Fibroblast of the aortic adventitia (primary cell): ENCODE measurements around the gene KIF15. TPM values are rescaled to one million over a fixed set of nuclear protein-coding genes. Genes with fewer than 3 reads are reported as not detected.
"Not testable (repeated sequence)": the region's sequence is repeated elsewhere in the genome, so short reads cannot be mapped to it uniquely, and the experiment has no call there.

Source experiments
- DNase-seq: peaks from one replicate; pipeline ENCODE4 v3.0.0-alpha.2; 2010; ENCODE audit warnings: low read depth
- H3K4me3 ChIP-seq: 2 replicates; pipeline ENCODE4 v1.5.1; 2011; ENCODE audit warnings: low read depth, mild to moderate bottlenecking, control low read depth, low read length, moderate library complexity
- total RNA-seq: library from RNA; depleted of rRNA; stranded (reverse); fragments of >200 nt; gene quantifications from 2 replicates; pipeline ENCODE4 v1.2.3, GENCODE V29; 2012; ENCODE audit warnings: low replicate concordance
- TF ChIP-seq, protein P1 (sequence below): IDR thresholded peaks from 2 replicates; pipeline ENCODE4 v1.5.1; 2011; ENCODE audit warnings: mild to moderate bottlenecking, low read length, control low read depth, inconsistent platforms; ENCODE audit not compliant: insufficient read depth

Gene KIF15
- total RNA-seq, 1 donor = 17.1 TPM

DNA sequence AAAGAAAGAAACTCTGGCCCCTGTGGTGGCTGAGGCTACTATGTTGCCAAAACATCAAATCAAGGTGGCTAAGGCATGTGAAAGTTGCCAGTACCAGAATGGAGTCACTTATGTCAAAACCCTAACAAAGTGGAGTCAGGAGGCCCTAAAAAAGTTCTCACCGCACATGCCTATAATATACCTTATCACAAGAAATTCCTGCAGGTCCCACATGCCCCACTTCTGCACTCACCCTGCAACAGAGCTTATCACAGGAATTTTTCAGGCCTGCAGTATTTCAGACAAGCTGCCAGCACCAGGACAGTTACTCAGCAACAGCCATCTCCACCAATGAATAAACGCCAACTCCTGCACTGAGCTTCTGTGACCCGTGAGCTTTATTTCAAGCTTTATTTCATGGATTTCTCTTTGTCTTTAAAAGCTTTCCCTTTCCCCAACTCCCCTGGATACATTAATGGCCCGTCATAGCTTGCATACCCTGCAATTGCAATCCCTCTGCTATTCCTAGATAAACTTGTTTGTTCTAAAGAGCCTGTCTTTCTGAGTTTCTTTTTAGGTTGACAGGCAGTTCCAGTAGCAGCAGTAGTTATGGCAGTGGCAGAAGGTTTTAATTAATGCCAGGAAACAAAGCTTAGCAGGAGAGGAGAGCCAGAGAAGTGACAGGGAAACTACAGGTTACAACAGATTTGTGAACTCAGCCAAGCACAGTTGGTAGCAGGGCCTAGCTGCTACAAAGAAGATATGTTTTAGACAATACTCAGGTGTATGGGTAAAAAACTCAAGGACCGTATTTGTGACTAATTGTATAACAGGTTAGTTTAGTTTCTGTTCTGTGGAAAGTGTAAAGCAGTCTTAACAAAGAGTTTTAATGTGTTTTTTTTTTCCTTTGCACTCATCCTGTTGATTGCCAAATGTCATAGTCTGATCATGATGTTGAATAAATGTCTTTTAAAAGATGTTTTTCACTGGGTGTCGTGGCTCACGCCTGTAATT, 84.2 kb downstream of the KIF15 start:
- peak; percentile 97 for DNase-seq
- H3K4me3 ChIP-seq = peak overlapping the region; percentile 18
- TF ChIP-seq, protein P1, sequence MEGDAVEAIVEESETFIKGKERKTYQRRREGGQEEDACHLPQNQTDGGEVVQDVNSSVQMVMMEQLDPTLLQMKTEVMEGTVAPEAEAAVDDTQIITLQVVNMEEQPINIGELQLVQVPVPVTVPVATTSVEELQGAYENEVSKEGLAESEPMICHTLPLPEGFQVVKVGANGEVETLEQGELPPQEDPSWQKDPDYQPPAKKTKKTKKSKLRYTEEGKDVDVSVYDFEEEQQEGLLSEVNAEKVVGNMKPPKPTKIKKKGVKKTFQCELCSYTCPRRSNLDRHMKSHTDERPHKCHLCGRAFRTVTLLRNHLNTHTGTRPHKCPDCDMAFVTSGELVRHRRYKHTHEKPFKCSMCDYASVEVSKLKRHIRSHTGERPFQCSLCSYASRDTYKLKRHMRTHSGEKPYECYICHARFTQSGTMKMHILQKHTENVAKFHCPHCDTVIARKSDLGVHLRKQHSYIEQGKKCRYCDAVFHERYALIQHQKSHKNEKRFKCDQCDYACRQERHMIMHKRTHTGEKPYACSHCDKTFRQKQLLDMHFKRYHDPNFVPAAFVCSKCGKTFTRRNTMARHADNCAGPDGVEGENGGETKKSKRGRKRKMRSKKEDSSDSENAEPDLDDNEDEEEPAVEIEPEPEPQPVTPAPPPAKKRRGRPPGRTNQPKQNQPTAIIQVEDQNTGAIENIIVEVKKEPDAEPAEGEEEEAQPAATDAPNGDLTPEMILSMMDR = no peak

DNA sequence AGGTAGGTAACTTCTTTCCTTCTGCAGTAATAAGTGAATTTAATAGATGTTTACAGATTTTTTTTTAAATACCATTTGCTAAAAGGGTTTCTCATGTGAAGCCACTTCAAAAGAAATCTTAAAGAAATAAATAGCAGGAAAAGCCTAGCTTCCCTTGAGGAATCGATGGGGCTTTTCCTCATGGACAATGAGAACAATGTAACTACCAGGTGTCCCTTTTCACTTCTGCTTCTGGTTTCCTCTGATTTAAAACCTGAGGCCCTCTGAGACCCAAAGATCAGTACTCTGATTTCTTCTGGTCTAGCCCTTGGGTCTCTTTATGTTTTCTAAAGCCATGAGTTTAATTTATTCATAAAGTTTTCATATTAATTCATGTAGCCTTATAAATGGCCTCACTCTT, 87.0 kb downstream of the KIF15 start:
- no peak overlapping the region for H3K4me3 ChIP-seq
- no peak for DNase-seq
- TF ChIP-seq, protein P1 = no peak

DNA sequence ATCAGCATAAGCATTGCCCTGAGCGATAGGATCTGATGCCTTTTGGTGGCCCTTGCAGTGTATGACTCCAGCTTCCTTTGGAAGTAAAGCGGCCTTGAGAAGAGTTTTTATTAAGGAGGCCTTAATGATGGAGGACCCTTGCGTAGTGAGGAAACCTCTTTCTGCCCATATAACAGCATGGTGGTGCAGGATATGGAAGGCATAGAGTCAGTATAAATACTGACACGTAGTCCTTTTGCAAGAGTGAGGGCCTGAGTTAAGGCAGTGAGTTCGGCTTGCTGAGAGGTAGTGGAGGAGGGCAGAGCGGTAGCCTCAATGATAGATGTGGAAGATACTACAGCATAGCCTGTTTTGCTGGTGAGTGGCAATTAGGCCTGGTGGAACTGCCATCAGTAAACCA, 95.1 kb downstream of the KIF15 start:
- H3K4me3 ChIP-seq, DNase-seq: not testable (repeated sequence)

DNA sequence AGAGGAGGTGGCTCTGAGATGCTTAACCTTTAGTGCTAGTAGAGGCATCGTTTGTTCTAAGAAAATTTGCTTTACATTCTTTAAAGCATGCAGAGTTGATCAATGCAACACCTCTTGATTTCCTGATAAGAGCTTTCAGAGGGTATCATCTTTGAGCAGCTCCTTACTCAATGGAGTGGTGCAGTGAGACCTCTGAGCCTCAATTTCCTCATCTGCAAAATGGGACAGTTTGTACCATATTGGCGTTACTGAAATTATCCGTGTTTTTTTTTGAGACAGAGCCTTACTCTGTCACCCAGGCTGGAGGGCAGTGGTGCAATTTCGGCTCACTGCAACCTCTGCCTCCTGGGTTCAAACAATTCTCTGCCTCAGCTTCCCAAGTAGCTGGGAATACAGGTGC, 98.5 kb downstream of the KIF15 start:
- no peak overlapping the region for H3K4me3 ChIP-seq
- DNase-seq = no peak
- TF ChIP-seq, protein P1 = no peak

DNA sequence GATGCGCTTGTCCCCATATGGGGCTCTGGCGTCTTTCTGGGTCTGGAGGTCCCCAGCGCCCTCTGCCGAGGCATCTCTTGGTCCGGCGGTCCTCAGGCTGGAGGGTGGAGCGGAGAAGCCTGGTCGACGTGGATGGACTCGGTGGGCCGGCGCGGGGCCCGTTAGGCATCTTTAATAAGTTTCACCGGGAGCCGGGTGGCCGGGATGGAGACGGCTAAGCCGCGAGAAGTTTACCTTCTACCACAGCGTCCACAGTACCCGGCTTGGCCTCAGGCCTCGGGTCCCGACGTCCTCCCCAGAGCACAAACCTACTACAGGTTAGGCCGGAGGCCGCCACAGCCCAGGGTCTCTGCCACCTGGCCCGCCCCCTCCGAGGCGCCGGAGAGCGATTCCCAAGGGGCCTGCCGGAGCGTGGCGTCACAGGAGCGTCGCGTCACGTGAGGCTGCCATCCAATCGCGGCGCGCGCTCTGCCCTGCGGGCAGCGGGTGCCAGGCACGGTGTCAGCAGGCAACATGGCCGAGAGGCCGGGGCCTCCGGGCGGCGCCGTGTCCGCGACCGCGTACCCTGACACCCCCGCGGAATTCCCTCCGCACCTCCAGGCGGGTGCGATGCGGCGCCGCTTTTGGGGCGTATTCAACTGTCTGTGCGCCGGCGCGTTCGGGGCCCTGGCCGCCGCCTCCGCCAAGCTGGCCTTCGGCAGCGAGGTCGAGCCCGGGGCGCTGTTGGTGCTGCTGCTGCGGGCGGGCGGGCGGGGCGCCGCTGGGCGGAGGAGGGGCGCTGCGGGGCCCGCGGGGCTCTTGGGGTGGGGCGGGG, 100.0 kb downstream of the KIF15 start, which contains the start of gene TMEM42:
TMEM42 (plus strand) TSS at position 501 of the 814 bp plus-strand sequence; CDS start at position 514, 13 bp downstream.
- peak; percentile 92 for DNase-seq
- TF ChIP-seq, protein P1 = peak; percentile 53
- H3K4me3 ChIP-seq = peak within 1 kb of the TSS; percentile 82

DNA sequence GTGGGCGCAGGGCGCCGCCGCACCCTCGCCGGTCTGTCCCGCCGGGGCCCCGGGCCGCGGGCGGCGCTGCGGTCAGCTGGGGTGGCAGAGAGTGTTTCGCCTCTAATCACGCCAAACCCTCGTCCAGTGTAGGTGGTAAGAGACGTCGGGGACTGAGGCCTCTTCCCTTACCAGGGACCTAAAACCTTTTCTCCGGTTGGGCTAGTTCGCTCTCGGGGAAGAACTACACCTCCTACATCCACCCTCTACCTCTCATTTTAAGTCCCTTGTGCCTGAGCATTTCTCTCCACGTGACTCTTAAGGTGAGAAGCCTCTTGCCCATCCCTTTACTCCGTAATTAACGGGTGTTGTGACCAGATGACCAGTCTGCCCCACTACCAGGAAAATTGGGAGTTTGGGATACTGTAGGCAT, 100.6 kb downstream of the KIF15 start:
- TF ChIP-seq, protein P1 = no peak
- peak; percentile 41 for DNase-seq
- peak overlapping the region; percentile 82 for H3K4me3 ChIP-seq
